GM12873 (cell line): ENCODE results near the gene SP3.

Experiments used
- CTCF ChIP-seq: IDR thresholded peaks from 2 replicates; pipeline ENCODE4 v1.5.1; 2012; ENCODE audit warnings: low read depth, mild to moderate bottlenecking, moderate library complexity, low read length, control low read depth; ENCODE audit not compliant: insufficient read depth; ENCODE audit errors: missing control alignments

The SP3 gene

GRCh38 chr2:174001107-174001506 is 35.9 kb upstream of the SP3 start:
- TF ChIP-seq CTCF = no peak

GRCh38 chr2:173999724-174000123 is 34.6 kb upstream of the SP3 start:
- TF ChIP-seq CTCF = no peak

GRCh38 chr2:173999272-173999671 is 34.1 kb upstream of the SP3 start:
- TF ChIP-seq CTCF = no peak

- no peak for TF ChIP-seq CTCF
Measured at GRCh38 chr2:173998386-173998785, 33.2 kb upstream of the SP3 start.

GRCh38 chr2:173997753-173998152 is 32.6 kb upstream of the SP3 start:
- no peak for TF ChIP-seq CTCF

- no peak for TF ChIP-seq CTCF
Measured at GRCh38 chr2:173997269-173997668, 32.1 kb upstream of the SP3 start.

- no peak for TF ChIP-seq CTCF
Measured at GRCh38 chr2:173996766-173997165, 31.6 kb upstream of the SP3 start.
